ENCODE measurements around the gene MAP3K20. TPM values are rescaled to one million over a fixed set of nuclear protein-coding genes. Genes with fewer than 3 reads are reported as not detected.

The MAP3K20 gene
- total and polyA plus RNA-seq, 2 of the 4 experiments (the other 2 are of a cell fraction): 27.5 to 84.4 TPM

DNA sequence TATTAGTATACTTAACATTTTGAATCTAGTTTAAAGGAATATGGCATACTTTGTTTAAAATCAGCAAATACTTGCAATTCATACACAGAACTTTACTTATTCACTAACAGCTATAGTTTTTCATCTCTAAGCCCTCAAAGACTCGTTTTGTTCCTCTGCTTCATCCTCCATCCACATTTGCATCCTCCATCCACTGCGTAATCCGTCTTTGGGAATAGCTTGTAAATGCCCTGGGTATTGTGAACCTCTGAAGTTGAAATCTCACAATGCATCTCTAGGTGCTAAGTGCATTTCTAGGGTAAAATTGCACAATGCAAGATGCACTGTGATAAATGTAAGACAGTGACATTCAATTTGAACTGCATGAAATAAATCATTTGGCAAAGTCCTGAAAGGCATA, 163.2 kb downstream of the MAP3K20 start:
- Histone ChIP-seq H3K36me3 (ENCODE audit: control insufficient read depth, insufficient read depth, low read length) (peaks cover 12% of the 10 kb centered on the region), H3K56ac (ENCODE audit: extremely low read depth, insufficient read depth, low read length) (no peak overlapping the region), H3K23ac (ENCODE audit: low read depth, low read length) (no peak overlapping the region), H2AFZ (replicated peaks; ENCODE audit: low read length, poor library complexity) (no peak overlapping the region), H4K91ac (ENCODE audit: insufficient read depth, low read depth, low read length) (no peak overlapping the region), H3K4me1 (ENCODE audit: control insufficient read depth, insufficient read depth, low read length) (no peaks in the 10 kb centered on the region), H3K9me1 (ENCODE audit: insufficient read depth, low read length) (0 out of 2 replicates have a peak, but pooled peaks cover 2% of the 10 kb centered on the region), H3K4me2 (ENCODE audit: low read depth, low read length) (no peak overlapping the region), H3K27me3 (ENCODE audit: control insufficient read depth, insufficient read depth, low read length) (no peaks in the 10 kb centered on the region), H2AK5ac (ENCODE audit: low read depth, low read length) (no peak overlapping the region), H3K4me3 (ENCODE audit: insufficient read depth, low read depth, low read length) (no peak overlapping the region), H4K20me1 (ENCODE audit: insufficient read depth, low read length) (no peaks in the 10 kb centered on the region), H3K14ac (replicated peaks; ENCODE audit: low read depth, low read length) (no peak overlapping the region), H2BK120ac (ENCODE audit: low read depth, low read length) (no peak overlapping the region), H3K9me3 (ENCODE audit: control insufficient read depth, insufficient read depth, low read length) (no peaks in the 10 kb centered on the region), H3K18ac (ENCODE audit: low read depth, low read length) (no peak overlapping the region), H4K5ac (ENCODE audit: low read depth, low read length) (no peak overlapping the region), H2BK20ac (ENCODE audit: low read depth, low read length) (no peak overlapping the region), H4K8ac (ENCODE audit: low read depth in 2 of 2, low read length in 2 of 2) (no peak overlapping the region), H2BK15ac (ENCODE audit: low read depth, low read length) (no peak overlapping the region), H3K79me1 (ENCODE audit: low read depth in 1 of 2, low read length in 2 of 2) (no peaks in the 10 kb centered on the region), H2BK5ac (ENCODE audit: low read depth, low read length, poor library complexity, severe bottlenecking) (no peak overlapping the region), H2AK9ac (replicated peaks; ENCODE audit: low read depth, low read length, poor library complexity) (no peak overlapping the region), H3K9ac (ENCODE audit: low read depth, low read length) (no peak overlapping the region), H3K4ac (ENCODE audit: low read depth, low read length) (no peak overlapping the region), H3K27ac (ENCODE audit: insufficient read depth, low read length) (no peak overlapping the region)
- no CpG with 5 or more reads among the region's 3 CpGs for WGBS, 2 experiments (ENCODE audit: extremely low coverage in 2 of 2, insufficient read length in 1 of 2)
- in situ Hi-C loops (cut with MboI; ENCODE audit: low sequenced_read_pairs): no loop called here
- TF ChIP-seq MXI1 (IDR thresholded peaks at IDR 0.05; ENCODE audit: borderline replicate concordance, low read depth, low read length) (no peak), CHD1 (IDR thresholded peaks at IDR 0.05; ENCODE audit: low read depth, low read length) (no peak), MAFK (IDR thresholded peaks at IDR 0.05; ENCODE audit: low read depth, low read length) (no peak), SMC3 (IDR thresholded peaks at IDR 0.05; ENCODE audit: low read depth, low read length) (no peak), POLR2A (IDR thresholded peaks at IDR 0.05; ENCODE audit: low read depth, low read length) (no peak), NFE2L2 (IDR thresholded peaks at IDR 0.05; ENCODE audit: low read depth, low read length) (no peak), RCOR1 (IDR thresholded peaks at IDR 0.05; ENCODE audit: insufficient replicate concordance, low read length) (no peak), BHLHE40 (IDR thresholded peaks at IDR 0.05; ENCODE audit: low read depth, low read length) (no peak), USF2 (IDR thresholded peaks at IDR 0.05; ENCODE audit: low read depth, low read length) (no peak), FOS (IDR thresholded peaks at IDR 0.05; ENCODE audit: low read depth, low read length) (no peak)
- intact Hi-C loops (cut with micrococcal nuclease): no loop called here
- POLR2A ChIA-PET (ENCODE audit: unreplicated experiment): no interaction called here
- DNase-seq: no peak
- dilution Hi-C loops (cut with HindIII; ENCODE audit: low sequenced_read_pairs, unreplicated experiment): no loop called here
- no TSS peak for BruUV-seq (replicated peaks)
- CTCF ChIA-PET: interaction anchor here (0.5 kb wide), 1 partner anchor 134 kb away, joined by 5 read pairs; no protein-coding TSS in a partner anchor
- ATAC-seq (ENCODE audit: low read depth): no peak
